ENCODE results near the gene CST2. TPM values are rescaled to one million over a fixed set of nuclear protein-coding genes. Genes with fewer than 3 reads are reported as not detected.
"Not testable (repeated sequence)": the region's sequence is repeated elsewhere in the genome, so short reads cannot be mapped to it uniquely, and the experiment has no call there.

Gene CST2
- polyA plus RNA-seq, 1 donor from 2014 or later, result not detected

- Histone ChIP-seq H2AFZ (ENCODE audit: low read depth, low read length) (no peak overlapping the region), H3K27me3 (ENCODE audit: insufficient read depth, low read depth, low read length) (no peaks in the 10 kb centered on the region), H3K9ac (ENCODE audit: low read length) (no peak overlapping the region), H3K4me3 (ENCODE audit: low read length) (no peak overlapping the region), H3K9me2 (ENCODE audit: insufficient read depth, low read length) (no peaks in the 10 kb centered on the region), H3K27ac (ENCODE audit: low read length) (no peak overlapping the region), H4K20me1 (ENCODE audit: insufficient read depth) (no peaks in the 10 kb centered on the region), H3K79me2 (replicated peaks; ENCODE audit: insufficient read depth, low read length) (no peaks in the 10 kb centered on the region), H3K36me3 (ENCODE audit: insufficient read depth, low read length) (no peaks in the 10 kb centered on the region), H3K4me2 (ENCODE audit: low read length) (no peak overlapping the region), H3K9me3 (ENCODE audit: low read length) (no peaks in the 10 kb centered on the region), H3F3A (ENCODE audit: insufficient read depth, low read length, poor library complexity, severe bottlenecking) (no peaks in the 10 kb centered on the region)
- TF ChIP-seq POLR2AphosphoS5 (IDR thresholded peaks at IDR 0.05), result no peak
- TF ChIP-seq TAF1 (IDR thresholded peaks at IDR 0.05; ENCODE audit: low read depth), result no peak
- no peak for TF ChIP-seq SMC3 (conservative IDR thresholded peaks at IDR 0.05; ENCODE audit: poor library complexity)
- TF ChIP-seq, protein P1, sequence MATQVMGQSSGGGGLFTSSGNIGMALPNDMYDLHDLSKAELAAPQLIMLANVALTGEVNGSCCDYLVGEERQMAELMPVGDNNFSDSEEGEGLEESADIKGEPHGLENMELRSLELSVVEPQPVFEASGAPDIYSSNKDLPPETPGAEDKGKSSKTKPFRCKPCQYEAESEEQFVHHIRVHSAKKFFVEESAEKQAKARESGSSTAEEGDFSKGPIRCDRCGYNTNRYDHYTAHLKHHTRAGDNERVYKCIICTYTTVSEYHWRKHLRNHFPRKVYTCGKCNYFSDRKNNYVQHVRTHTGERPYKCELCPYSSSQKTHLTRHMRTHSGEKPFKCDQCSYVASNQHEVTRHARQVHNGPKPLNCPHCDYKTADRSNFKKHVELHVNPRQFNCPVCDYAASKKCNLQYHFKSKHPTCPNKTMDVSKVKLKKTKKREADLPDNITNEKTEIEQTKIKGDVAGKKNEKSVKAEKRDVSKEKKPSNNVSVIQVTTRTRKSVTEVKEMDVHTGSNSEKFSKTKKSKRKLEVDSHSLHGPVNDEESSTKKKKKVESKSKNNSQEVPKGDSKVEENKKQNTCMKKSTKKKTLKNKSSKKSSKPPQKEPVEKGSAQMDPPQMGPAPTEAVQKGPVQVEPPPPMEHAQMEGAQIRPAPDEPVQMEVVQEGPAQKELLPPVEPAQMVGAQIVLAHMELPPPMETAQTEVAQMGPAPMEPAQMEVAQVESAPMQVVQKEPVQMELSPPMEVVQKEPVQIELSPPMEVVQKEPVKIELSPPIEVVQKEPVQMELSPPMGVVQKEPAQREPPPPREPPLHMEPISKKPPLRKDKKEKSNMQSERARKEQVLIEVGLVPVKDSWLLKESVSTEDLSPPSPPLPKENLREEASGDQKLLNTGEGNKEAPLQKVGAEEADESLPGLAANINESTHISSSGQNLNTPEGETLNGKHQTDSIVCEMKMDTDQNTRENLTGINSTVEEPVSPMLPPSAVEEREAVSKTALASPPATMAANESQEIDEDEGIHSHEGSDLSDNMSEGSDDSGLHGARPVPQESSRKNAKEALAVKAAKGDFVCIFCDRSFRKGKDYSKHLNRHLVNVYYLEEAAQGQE (IDR thresholded peaks at IDR 0.05; ENCODE audit: borderline replicate concordance), result no peak
Measured at GRCh38 chr20:23800865-23801264, 25.7 kb downstream of the CST2 start.

GRCh38 chr20:23799216-23799847 is 27.2 kb downstream of the CST2 start:
- not testable (repeated sequence) for H3K27ac ChIP-seq (ENCODE audit: low read length); H4K20me1 ChIP-seq (ENCODE audit: insufficient read depth); H3K27me3 ChIP-seq (ENCODE audit: insufficient read depth, low read depth, low read length); H3K4me2 ChIP-seq (ENCODE audit: low read length); H3K79me2 ChIP-seq (replicated peaks; ENCODE audit: insufficient read depth, low read length); H3K9me3 ChIP-seq (ENCODE audit: low read length); H3F3A ChIP-seq (ENCODE audit: insufficient read depth, low read length, poor library complexity, severe bottlenecking); H2AFZ ChIP-seq (ENCODE audit: low read depth, low read length); H3K4me3 ChIP-seq (ENCODE audit: low read length); H3K9ac ChIP-seq (ENCODE audit: low read length); H3K36me3 ChIP-seq (ENCODE audit: insufficient read depth, low read length); H3K9me2 ChIP-seq (ENCODE audit: insufficient read depth, low read length)

- Histone ChIP-seq H3K4me3 (ENCODE audit: low read length) (no peak overlapping the region), H4K20me1 (ENCODE audit: insufficient read depth) (no peaks in the 10 kb centered on the region), H3K79me2 (replicated peaks; ENCODE audit: insufficient read depth, low read length) (no peaks in the 10 kb centered on the region), H3K9me2 (ENCODE audit: insufficient read depth, low read length) (no peaks in the 10 kb centered on the region), H3K27me3 (ENCODE audit: insufficient read depth, low read depth, low read length) (no peaks in the 10 kb centered on the region), H3K9ac (ENCODE audit: low read length) (no peak overlapping the region), H2AFZ (ENCODE audit: low read depth, low read length) (no peak overlapping the region), H3K9me3 (ENCODE audit: low read length) (no peaks in the 10 kb centered on the region), H3K36me3 (ENCODE audit: insufficient read depth, low read length) (no peaks in the 10 kb centered on the region), H3F3A (ENCODE audit: insufficient read depth, low read length, poor library complexity, severe bottlenecking) (no peaks in the 10 kb centered on the region), H3K27ac (ENCODE audit: low read length) (no peak overlapping the region), H3K4me2 (ENCODE audit: low read length) (no peak overlapping the region)
- TF ChIP-seq TAF1 (IDR thresholded peaks at IDR 0.05; ENCODE audit: low read depth), result no peak
- no peak for TF ChIP-seq SMC3 (conservative IDR thresholded peaks at IDR 0.05; ENCODE audit: poor library complexity)
- TF ChIP-seq EP300 (conservative IDR thresholded peaks at IDR 0.05; ENCODE audit: poor library complexity, severe bottlenecking), result no peak
- TF ChIP-seq, protein P1 (IDR thresholded peaks at IDR 0.05; ENCODE audit: borderline replicate concordance), result no peak
- TF ChIP-seq, protein P2, sequence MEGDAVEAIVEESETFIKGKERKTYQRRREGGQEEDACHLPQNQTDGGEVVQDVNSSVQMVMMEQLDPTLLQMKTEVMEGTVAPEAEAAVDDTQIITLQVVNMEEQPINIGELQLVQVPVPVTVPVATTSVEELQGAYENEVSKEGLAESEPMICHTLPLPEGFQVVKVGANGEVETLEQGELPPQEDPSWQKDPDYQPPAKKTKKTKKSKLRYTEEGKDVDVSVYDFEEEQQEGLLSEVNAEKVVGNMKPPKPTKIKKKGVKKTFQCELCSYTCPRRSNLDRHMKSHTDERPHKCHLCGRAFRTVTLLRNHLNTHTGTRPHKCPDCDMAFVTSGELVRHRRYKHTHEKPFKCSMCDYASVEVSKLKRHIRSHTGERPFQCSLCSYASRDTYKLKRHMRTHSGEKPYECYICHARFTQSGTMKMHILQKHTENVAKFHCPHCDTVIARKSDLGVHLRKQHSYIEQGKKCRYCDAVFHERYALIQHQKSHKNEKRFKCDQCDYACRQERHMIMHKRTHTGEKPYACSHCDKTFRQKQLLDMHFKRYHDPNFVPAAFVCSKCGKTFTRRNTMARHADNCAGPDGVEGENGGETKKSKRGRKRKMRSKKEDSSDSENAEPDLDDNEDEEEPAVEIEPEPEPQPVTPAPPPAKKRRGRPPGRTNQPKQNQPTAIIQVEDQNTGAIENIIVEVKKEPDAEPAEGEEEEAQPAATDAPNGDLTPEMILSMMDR (IDR thresholded peaks at IDR 0.05; ENCODE audit: poor library complexity, severe bottlenecking), result no peak
- no peak for TF ChIP-seq EZH2 (IDR thresholded peaks at IDR 0.05; ENCODE audit: borderline replicate concordance, insufficient read depth, low read length, poor library complexity, severe bottlenecking)
- TF ChIP-seq RAD21 (conservative IDR thresholded peaks at IDR 0.05), result no peak
- TF ChIP-seq POLR2AphosphoS5 (IDR thresholded peaks at IDR 0.05), result no peak
- no peak for TF ChIP-seq MXI1 (conservative IDR thresholded peaks at IDR 0.05; ENCODE audit: poor library complexity, severe bottlenecking)
Measured at GRCh38 chr20:23795526-23795925, 31.0 kb downstream of the CST2 start.

All from neural cell (in vitro differentiated cells).